WI38 (cell line): ENCODE data around the gene SYK.

ENCODE experiments used
- H3K4me3 ChIP-seq: 2 replicates; pipeline ENCODE4 v1.5.1; 2011; ENCODE audit warnings: low read depth, mild to moderate bottlenecking, control low read depth, low read length
- TF ChIP-seq, protein P1 (sequence below): IDR thresholded peaks from 2 replicates; pipeline ENCODE4 v1.5.1; 2012; ENCODE audit warnings: low read depth, mild to moderate bottlenecking, control low read depth, low read length

Gene SYK

DNA sequence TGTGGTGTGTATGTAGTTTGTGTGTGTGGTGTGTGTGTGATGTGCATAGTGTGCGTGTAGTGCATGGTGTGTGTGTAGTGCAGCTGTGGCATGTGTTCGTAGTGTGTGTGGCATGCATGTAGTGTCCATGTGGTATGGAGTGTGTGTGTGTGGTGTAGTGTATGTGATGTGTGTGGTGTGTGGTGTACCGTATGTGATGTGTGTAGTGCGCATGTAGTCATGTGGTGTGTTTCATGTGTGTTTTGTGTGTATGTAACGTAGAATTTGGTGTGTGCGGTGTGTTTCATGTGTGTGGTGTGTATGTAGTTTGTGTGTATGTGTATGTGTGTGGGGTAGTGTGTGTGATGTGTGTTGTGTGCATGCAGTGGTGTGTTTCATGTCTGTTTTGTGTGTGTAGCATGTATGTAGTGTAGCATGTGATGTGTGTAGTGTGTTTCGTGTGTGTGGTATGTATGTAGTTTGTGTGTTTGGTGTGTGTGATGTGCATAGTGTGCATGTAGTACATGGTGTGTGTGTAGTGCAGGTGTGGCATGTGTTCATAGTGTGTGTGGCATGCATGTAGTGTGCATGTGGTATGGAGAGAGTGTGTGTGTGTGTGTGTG lies 40.7 kb downstream of the SYK start:
- TF ChIP-seq, protein P1, sequence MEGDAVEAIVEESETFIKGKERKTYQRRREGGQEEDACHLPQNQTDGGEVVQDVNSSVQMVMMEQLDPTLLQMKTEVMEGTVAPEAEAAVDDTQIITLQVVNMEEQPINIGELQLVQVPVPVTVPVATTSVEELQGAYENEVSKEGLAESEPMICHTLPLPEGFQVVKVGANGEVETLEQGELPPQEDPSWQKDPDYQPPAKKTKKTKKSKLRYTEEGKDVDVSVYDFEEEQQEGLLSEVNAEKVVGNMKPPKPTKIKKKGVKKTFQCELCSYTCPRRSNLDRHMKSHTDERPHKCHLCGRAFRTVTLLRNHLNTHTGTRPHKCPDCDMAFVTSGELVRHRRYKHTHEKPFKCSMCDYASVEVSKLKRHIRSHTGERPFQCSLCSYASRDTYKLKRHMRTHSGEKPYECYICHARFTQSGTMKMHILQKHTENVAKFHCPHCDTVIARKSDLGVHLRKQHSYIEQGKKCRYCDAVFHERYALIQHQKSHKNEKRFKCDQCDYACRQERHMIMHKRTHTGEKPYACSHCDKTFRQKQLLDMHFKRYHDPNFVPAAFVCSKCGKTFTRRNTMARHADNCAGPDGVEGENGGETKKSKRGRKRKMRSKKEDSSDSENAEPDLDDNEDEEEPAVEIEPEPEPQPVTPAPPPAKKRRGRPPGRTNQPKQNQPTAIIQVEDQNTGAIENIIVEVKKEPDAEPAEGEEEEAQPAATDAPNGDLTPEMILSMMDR, result no peak
- H3K4me3 ChIP-seq, result no peak overlapping the region

DNA sequence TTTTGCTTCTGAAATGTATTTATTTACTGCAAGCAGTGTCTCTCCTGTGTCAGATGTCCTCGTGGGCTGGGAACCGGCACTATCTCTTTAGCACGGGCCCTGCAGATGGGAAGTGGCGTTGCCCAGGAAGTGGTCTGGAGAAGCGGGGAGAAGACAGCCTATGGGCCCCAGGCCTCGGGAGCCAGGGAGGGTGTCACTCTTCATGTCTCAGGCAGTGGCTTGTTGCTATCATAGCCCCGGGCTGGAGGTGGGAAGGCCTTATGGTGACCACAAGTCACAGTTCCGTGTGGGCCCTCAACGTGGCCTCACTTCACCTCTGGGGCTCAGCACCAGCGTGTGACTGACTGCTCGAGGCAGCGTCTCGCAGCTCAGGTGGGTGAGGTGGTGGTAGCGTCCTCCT lies 41.4 kb downstream of the SYK start:
- TF ChIP-seq, protein P1, result no peak
- H3K4me3 ChIP-seq, result no peak overlapping the region

DNA sequence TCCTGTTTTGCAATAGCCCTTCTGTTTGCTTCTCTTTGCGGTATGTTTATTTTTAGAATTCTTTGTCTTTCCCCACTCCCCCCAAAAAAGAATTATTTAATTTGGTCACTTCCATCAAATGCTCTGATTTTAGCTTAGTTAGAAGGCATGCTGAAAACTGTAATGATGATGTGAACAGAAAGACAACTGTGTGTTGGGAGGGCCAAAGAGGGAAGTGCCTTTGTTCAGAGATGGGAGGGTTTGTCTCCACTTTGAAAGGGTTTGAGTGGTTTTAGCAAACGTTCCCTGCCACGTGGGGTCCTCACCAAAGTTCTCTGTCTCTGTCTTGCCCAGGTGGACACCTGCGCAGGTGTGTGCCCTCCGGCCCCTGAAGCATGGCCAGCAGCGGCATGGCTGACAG lies 41.9 kb downstream of the SYK start:
- TF ChIP-seq, protein P1, result no peak
- no peak overlapping the region for H3K4me3 ChIP-seq

DNA sequence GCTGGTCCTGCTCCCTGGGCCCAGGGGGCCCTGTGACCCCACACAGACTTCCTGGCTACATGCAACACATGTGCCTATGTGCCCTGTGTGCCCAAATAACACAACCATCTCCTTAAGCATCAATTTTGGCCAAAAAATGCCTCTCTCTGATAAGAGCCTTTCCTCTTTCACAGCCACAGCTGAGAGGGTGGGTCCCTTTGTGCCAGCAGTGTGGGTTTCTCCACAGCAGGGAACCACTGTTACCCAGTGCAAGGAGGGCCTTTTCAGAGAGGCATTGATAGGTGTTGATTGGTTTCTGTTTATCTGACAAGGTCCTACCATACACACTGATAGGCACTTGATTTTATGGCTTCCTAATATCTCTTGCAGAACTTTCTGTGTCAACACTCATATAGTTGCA lies 42.7 kb downstream of the SYK start:
- TF ChIP-seq, protein P1, result no peak
- H3K4me3 ChIP-seq, result no peak overlapping the region

DNA sequence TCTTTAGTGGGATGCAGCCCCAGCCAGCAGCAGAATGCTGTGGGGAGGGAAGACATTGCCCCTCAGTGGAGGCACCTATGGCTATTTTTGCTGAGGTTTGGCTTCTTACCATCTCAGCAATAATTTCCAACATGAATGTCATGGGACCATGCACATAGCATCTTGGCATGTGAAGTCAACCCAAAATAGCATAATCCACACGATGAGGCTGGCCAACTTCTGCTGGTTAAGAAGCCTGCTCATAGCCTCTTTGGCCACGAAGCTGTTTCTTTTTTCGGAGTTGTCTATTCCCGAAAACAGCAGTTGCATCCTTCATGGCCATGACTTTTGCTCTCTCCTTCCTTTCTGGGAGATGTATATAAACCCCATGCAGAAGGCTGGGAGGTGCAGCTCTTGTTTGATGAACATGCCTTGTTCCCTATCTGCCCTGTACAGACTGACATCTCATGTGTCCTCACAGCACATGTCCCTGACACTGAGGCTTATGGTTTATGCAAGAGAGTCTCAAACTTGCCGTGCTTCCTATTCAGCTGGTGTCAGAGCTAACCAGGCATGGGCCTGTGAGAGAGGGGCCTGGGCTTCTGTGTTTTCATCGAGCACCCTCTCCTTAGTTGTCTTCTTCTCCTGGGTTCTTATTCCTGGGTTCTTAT lies 45.3 kb downstream of the SYK start:
- H3K4me3 ChIP-seq, result no peak overlapping the region
- TF ChIP-seq, protein P1, result no peak

DNA sequence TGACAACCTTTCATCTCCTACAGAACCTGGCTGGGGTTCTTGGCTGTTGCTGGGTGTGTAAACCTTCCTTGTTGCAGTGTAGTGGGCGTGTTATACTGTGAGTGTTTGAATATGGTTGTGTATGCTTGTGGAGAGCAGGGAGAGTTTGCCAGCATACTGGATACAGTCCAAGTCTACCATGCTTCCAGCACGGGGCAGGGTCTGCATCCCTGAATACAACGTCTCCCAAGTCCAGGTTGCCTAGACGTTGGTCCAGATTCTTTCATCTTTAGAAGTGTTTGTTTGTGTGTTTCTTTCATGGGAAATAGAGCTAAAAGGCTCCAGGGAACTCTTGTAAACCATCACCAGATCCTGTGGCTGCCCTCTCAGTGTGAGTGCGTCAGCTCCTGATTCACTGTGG lies 46.4 kb downstream of the SYK start:
- TF ChIP-seq, protein P1, result no peak
- H3K4me3 ChIP-seq, result no peak overlapping the region

DNA sequence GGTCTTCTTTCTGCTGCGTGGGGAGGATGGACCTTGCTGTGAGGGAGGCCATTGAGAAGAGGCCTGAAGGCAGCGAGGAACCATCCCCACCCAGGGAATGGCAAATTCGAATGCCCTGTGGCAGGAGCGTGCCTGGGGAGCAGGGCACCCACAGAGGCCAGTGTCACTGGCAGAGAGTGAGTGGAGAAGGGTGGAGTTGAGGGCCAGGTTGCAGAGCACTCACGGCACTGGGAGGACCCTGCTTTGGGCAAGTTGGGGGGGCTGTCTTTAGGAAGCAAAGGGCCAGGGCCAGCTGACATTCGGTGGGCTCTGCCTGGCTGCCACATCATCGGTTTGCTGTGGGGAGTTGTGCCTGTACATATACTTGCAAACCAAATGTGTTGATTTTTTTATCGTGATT lies 47.2 kb downstream of the SYK start:
- H3K4me3 ChIP-seq, result no peak overlapping the region
- TF ChIP-seq, protein P1, result no peak
